ACC112 (cell line): ENCODE measurements around the gene GATD1.
A peak's percentile ranks its signal among the peaks of the same experiment; 100 is the strongest.
"Not testable (repeated sequence)": the region's sequence is repeated elsewhere in the genome, so short reads cannot be mapped to it uniquely, and the experiment has no call there.

Experiments
- H2AFZ ChIP-seq: fragments of 200-600 bp; sonication (generic); one replicate; pipeline ENCODE4 v1.6.0; 2017; ENCODE audit warnings: antibody characterized with exemption, low read length; ENCODE audit not compliant: unreplicated experiment
- H3K27ac ChIP-seq: fragments of 200-600 bp; sonication (generic); 2 replicates; pipeline ENCODE4 v1.5.1; 2014; ENCODE audit warnings: low read depth, mild to moderate bottlenecking, antibody characterized with exemption, low read length, moderate library complexity
- H3K27me3 ChIP-seq: fragments of 200-600 bp; sonication (generic); 2 replicates; pipeline ENCODE4 v1.6.1; 2014; ENCODE audit warnings: mild to moderate bottlenecking, antibody characterized with exemption, low read length, moderate library complexity, mixed read lengths; ENCODE audit not compliant: insufficient read depth
- H3K36me3 ChIP-seq: fragments of 200-600 bp; sonication (generic); 2 replicates; pipeline ENCODE4 v1.6.1; 2016; ENCODE audit warnings: mild to moderate bottlenecking, antibody characterized with exemption, low read length, moderate library complexity, mixed read lengths; ENCODE audit not compliant: insufficient read depth
- H3K4me1 ChIP-seq: fragments of 200-600 bp; sonication (generic); one replicate; pipeline ENCODE4 v1.6.1; 2016; ENCODE audit warnings: low read length, mixed read lengths; ENCODE audit not compliant: insufficient read depth, unreplicated experiment, control insufficient read depth
- H3K4me3 ChIP-seq: fragments of 200-600 bp; sonication (generic); 2 replicates; pipeline ENCODE4 v1.5.1; 2014; ENCODE audit warnings: mild to moderate bottlenecking, low read depth, low read length
- H3K79me2 ChIP-seq: fragments of 200-600 bp; sonication (generic); one replicate; pipeline ENCODE4 v1.6.0; 2016; ENCODE audit warnings: low read length; ENCODE audit not compliant: control insufficient read depth, unreplicated experiment, insufficient read depth

The GATD1 gene

DNA sequence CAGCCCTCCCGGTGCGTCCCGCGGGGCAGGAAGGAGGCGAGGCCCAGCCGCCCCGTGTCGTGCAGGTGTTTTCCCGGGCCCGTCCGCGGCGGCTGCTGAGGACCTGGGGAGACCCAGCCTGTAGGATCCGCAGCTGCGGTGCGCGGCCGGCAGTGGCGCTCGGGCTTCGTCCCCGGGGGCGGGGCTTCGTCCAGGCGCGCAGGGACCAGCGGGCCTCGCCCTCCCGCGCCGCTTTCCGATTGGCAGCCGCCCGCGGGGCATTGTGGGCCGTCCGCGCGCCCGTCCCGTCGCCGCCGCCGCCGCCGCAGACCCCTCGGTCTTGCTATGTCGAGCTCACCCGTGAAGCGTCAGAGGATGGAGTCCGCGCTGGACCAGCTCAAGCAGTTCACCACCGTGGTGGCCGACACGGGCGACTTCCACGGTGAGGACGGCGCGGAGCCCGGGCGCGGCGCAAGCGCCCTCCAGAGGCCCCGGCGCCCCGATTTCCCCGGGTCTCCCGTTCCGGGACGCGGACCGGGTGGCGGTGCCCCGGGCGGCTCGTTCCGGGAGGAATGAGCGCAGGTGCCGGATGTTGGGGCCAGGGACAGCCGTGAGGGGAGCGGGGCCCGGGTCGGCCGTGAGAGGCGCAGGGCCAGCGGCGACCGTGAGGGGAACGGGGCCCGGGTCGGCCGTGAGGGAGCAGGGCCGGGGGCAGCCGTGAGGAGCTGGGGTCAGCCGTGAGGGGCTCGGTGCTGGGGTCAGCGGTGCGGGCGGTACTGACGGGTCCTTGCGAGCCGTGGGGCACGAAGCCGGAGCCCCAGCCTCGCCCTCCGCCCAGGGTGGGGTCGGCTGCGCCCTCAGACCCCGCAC, 29.9 kb downstream of the GATD1 start, which contains the start of gene TALDO1:
TSS of gene TALDO1 (plus strand) at position 307 of the 849 bp plus-strand sequence. CDS start at position 325, 18 bp downstream.
- H3K36me3 ChIP-seq: no peaks in the 10 kb centered on the region
- peak within 1 kb of the TSS; percentile 96 for H3K4me3 ChIP-seq
- H3K27me3 ChIP-seq: no peaks in the 10 kb centered on the region
- peak within 1 kb of the TSS; percentile 98 for H2AFZ ChIP-seq
- peaks cover 54% of the 10 kb centered on the region for H3K79me2 ChIP-seq
- peak within 1 kb of the TSS; percentile 78 for H3K27ac ChIP-seq
- H3K4me1 ChIP-seq: peaks cover 14% of the 10 kb centered on the region

DNA sequence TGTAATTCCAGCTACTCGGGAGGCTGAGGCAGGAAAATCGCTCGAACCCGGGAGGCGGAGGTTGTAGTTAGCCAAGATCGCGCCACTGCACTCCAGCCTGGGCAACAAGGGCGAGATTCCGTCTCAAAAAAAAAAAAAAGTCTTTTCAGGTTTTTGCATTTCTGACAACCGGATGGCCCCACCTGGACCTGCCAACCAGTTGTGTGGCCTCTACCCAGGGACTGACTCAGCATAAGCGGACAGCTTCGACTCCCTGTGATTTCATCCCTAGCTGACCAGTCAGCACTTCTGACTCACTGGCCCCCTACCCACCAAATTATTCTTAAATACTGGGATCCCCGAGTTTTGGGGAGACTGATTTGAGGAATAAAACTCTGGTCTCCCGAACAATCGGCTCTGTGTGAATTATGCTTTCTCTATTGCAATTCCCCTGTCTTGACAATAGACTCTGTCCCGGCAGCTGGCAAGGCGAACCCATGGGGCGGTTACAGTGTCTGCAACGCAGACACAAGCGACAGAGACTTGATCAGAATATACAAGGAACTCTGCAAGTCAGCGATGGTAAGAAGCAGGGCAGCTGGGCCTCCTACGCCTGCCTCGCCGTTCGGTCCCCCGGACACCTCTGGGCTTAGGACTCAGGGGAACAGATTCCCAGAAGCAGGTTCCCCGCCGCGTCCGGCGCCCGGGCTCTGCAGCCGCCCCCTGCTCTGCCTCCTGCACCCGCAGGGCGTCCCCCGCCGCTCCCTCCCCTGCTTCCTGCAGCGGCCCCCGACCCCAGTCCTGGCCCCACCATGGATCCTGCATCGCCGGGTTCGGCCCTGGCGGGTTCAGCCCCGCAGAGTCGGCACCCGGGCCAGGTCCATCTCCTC, 30.8 kb downstream of the GATD1 start:
- no peak overlapping the region for H3K27ac ChIP-seq
- H3K4me3 ChIP-seq: peak overlapping the region; percentile 96
- H3K4me1 ChIP-seq: peaks cover 14% of the 10 kb centered on the region
- H2AFZ ChIP-seq: peak overlapping the region; percentile 98
- H3K27me3 ChIP-seq: no peaks in the 10 kb centered on the region
- H3K36me3 ChIP-seq: no peaks in the 10 kb centered on the region
- H3K79me2 ChIP-seq: peaks cover 47% of the 10 kb centered on the region

DNA sequence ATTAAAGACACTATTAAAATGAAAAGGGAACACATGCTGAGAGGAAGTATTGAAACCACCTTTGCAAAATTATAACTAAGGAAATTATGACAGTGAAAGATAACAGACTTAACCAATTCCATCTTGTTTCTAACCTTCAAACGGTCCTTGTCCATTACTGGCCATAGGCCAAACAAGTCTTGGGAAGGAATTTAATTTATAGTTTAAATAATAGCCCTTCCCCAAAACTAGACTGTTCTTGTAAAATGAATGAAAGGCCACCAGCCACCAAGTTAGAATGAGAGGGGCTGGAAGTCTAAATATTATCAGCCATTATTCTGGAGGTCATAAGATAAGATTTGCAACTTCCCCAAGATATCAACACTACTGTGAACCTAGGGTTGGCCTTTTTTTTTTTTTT, 31.9 kb downstream of the GATD1 start:
- H3K36me3 ChIP-seq: no peaks in the 10 kb centered on the region

DNA sequence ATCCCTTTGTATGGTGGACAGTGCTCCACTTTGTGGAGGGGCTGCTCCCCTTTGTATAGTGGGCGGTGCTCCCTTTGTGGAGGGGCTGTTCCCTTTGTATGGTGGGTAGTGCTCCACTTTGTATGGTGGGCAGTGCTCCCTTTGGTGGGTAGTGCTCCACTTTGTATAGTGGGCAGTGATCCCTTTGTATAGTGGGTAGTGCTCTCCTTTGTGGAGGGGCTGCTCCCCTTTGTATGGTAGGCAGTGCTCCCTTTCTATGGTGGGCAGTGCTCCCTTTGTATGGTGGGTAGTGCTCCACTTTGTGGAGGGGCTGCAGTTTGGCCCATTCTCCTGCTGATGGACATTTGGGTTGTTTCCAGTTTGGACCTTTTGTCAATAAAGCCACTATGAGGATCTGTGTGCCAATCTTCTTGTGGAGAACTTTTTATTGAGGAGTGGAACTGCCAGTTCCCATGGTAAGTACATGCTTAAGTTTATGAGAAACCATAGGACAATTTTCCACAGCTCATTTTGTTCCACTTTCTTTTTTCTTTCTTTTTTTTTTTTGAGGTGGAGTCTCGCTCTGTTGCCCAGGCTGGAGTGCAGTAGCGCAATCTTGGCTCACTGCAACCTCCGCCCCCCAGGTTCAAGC, 34.6 kb downstream of the GATD1 start:
- Histone ChIP-seq H3K27me3 (no peaks in the 10 kb centered on the region), H3K4me3 (no peak overlapping the region), H3K4me1 (no peaks in the 10 kb centered on the region), H3K36me3 (no peaks in the 10 kb centered on the region), H3K79me2 (peaks cover 8% of the 10 kb centered on the region), H2AFZ (no peak overlapping the region), H3K27ac (no peak overlapping the region)

More for the DNA sequence above, 31.9 kb downstream of the GATD1 start:
- peaks cover 14% of the 10 kb centered on the region for H3K4me1 ChIP-seq
- H2AFZ ChIP-seq: no peak overlapping the region
- no peaks in the 10 kb centered on the region for H3K27me3 ChIP-seq
- peaks cover 36% of the 10 kb centered on the region for H3K79me2 ChIP-seq
- H3K27ac ChIP-seq: no peak overlapping the region
- no peak overlapping the region for H3K4me3 ChIP-seq

DNA sequence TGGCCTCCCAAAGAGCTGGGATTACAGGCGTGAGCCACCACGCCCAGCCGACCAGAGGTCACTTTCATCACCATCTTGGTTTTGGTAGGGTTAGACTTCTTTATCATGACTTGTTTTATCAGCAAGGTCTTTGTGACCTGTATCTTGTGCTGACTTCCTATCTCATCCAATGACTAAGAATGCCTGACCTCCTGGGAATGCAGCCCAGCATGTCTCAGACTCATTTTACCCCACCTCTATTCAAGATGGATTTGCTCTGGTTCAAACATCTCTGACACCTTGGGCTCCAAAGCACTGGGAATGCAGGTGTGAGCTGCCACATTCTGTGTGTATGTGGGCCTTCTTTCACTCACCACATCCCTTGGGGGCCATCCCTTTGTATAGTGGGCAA, 35.1 kb downstream of the GATD1 start:
- no peaks in the 10 kb centered on the region for H3K4me1 ChIP-seq
- H3K27me3 ChIP-seq: no peaks in the 10 kb centered on the region
- no peak overlapping the region for H3K4me3 ChIP-seq
- H3K36me3 ChIP-seq: no peaks in the 10 kb centered on the region
- H2AFZ ChIP-seq: no peak overlapping the region
- no peak overlapping the region for H3K27ac ChIP-seq
- peaks cover 4% of the 10 kb centered on the region for H3K79me2 ChIP-seq

DNA sequence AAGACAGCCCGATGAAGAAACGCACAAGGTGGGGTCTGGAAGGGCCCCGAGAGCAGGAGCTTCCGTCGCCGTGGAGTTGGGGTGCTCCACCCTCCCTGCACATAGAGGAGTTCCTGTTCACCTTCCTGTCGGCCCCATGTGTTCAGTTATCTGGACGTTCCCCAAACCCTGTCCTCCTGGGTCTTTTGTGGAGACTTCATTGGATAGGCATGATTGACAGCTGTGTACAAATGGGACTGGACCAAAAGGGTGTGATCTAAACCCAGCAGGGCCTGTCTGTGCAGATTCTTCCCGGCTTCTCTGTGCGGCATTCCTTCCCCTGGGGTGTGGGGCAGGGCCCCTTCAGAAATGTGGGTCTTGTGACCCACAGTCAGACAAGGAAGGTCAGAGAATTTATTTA, 39.4 kb downstream of the GATD1 start:
- not testable (repeated sequence) for H2AFZ ChIP-seq, H3K4me3 ChIP-seq, H3K79me2 ChIP-seq, H3K36me3 ChIP-seq, H3K4me1 ChIP-seq, H3K27ac ChIP-seq, H3K27me3 ChIP-seq

DNA sequence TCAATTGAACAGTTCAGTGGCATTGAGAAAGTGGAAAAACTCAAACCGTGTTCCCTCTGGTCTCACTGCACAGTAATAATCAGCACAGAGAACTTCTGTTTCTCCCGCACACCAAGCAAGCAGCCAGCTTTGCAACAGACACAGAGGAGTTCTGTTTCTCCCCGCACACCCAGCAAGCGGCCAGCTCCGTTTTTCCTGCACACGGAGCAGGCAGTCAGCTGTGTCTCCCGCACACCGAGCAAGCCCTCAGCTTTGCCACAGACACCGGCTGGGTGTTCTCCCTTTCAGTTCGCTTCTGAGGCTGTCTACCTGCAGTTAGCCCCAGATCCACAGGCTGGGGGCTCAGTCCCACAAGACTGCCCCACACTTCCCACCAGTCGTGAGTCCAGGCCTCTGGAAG, 39.9 kb downstream of the GATD1 start:
- no peak overlapping the region for H2AFZ ChIP-seq
- H3K4me3 ChIP-seq: no peak overlapping the region
- H3K27me3 ChIP-seq: no peaks in the 10 kb centered on the region

DNA sequence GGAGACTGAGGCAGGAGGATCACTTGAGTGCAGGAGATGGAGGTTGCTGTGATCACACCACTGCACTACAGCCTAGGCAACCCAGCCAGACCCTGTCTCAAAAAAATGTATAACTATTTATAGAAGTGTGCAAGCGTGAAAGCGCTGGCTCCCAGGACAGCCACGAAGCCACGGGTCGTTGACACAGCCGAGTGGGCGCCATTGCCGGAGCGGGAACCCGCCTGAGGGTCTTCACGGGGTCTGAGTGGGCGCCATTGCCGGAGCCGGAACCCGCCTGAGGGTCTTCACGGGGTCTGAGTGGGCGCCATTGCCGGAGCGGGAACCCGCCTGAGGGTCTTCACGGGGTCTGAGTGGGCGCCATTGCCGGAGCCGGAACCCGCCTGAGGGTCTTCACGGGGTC, 42.7 kb downstream of the GATD1 start:
- H3K27ac ChIP-seq, H3K27me3 ChIP-seq, H2AFZ ChIP-seq, H3K79me2 ChIP-seq, H3K4me1 ChIP-seq, H3K36me3 ChIP-seq, H3K4me3 ChIP-seq: not testable (repeated sequence)

More for the DNA sequence above, 39.9 kb downstream of the GATD1 start:
- Histone ChIP-seq H3K4me1 (no peaks in the 10 kb centered on the region), H3K79me2 (no peaks in the 10 kb centered on the region), H3K36me3 (no peaks in the 10 kb centered on the region), H3K27ac (no peak overlapping the region)

DNA sequence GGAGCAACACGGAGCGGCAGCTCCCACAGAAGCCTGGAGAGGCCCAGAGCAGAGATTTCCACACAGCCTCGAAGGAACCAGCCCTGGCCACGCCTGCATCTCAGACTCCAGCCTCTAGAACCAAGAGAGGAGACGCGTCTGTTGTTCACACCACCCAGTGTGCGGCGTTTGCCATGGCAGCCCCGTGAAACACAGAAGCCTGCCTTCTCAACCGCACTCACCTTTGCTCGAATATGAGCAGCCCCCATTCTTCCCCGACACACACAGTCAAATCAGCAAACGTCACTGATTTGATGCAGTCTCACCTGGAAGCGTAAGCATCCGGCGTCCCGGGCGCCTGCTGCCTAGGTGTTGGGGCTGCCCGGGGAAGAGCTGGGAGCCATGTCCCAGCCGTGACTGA, 44.2 kb downstream of the GATD1 start:
- Histone ChIP-seq H3K4me1 (peaks cover 12% of the 10 kb centered on the region), H3K4me3 (no peak overlapping the region), H2AFZ (no peak overlapping the region), H3K79me2 (no peaks in the 10 kb centered on the region), H3K27ac (no peak overlapping the region), H3K36me3 (no peaks in the 10 kb centered on the region), H3K27me3 (no peaks in the 10 kb centered on the region)

DNA sequence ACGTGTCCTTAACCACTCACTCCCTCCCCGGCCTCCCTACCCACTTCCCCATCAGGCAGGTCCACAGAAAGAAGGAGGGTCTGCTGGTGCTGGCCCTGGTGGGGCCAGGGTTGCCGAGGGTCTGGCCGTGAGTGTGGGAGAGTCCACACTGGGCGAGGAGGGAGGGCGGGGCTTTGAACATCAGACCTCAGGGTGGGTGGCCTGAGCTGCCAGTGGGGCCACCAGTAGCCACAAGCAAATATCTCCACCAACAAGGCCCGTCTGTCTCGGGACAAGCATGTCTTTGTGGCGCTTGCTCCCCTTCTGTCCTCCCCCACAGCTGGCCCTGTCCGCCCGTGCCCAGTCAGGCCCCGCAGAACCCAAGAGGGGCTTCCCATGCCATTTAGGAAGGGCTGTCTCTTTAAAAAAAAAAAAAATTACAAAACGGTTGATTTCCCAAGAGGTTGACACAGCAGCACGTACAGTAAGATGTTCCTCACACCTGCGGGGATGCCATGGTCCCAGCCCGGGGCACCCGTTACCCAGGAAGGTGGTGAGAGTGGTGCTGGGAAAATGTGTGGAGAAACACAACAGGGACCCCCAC, 47.7 kb downstream of the GATD1 start:
- Histone ChIP-seq H3K27me3 (no peaks in the 10 kb centered on the region), H2AFZ (no peak overlapping the region), H3K79me2 (no peaks in the 10 kb centered on the region), H3K36me3 (no peaks in the 10 kb centered on the region), H3K4me1 (peaks cover 28% of the 10 kb centered on the region), H3K27ac (no peak overlapping the region), H3K4me3 (no peak overlapping the region)
